Measurements from ENCODE around the gene PPP1R1C. TPM values are rescaled to one million over a fixed set of nuclear protein-coding genes. Genes with fewer than 3 reads are reported as not detected.

The PPP1R1C gene
- total RNA-seq, 2 donors from 2014 or later: 7.3 TPM; not detected in 1

DNA sequence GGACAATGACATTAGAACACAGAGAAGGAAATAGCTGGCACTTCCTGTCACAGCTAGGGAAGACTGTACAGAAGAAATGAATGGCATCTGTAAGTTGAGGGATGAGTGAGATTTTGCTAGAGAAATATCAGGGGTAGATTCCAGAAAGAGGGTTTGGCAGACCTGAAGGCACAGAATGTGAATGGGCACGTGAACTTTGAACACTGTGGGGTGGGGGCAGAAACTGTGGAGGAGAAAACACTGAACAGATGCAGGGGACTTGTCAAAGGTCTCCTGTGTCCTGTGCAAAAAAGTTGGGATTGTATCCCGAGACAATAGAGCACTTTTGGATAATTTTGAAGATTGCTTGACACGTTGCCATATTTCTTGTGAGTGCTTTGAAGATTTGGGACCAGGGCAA lies 88.0 kb downstream of the PPP1R1C start:
- no peak for ATAC-seq
- no peaks in the 10 kb centered on the region for H3K27me3 ChIP-seq
- H3K27ac ChIP-seq: no peak overlapping the region
- H3K4me3 ChIP-seq: no peak overlapping the region
- DNase-seq: no peak
- WGBS, 2 donors: 78 to 90% methylated on average over 3 of the region's 3 CpGs
- no peaks in the 10 kb centered on the region for H3K36me3 ChIP-seq (replicated peaks in 1 of 2; ENCODE audit: insufficient read depth in 1 of 2, low read depth in 2 of 2)
- H3K4me1 ChIP-seq: peaks cover 7% of the 10 kb centered on the region
- intact Hi-C loops (cut with DNase I): loop anchor here (5.0 kb wide), 1 partner anchor 336 kb away; no protein-coding TSS in a partner anchor
- H3K9me3 ChIP-seq: no peaks in the 10 kb centered on the region
- TF ChIP-seq, protein P1, sequence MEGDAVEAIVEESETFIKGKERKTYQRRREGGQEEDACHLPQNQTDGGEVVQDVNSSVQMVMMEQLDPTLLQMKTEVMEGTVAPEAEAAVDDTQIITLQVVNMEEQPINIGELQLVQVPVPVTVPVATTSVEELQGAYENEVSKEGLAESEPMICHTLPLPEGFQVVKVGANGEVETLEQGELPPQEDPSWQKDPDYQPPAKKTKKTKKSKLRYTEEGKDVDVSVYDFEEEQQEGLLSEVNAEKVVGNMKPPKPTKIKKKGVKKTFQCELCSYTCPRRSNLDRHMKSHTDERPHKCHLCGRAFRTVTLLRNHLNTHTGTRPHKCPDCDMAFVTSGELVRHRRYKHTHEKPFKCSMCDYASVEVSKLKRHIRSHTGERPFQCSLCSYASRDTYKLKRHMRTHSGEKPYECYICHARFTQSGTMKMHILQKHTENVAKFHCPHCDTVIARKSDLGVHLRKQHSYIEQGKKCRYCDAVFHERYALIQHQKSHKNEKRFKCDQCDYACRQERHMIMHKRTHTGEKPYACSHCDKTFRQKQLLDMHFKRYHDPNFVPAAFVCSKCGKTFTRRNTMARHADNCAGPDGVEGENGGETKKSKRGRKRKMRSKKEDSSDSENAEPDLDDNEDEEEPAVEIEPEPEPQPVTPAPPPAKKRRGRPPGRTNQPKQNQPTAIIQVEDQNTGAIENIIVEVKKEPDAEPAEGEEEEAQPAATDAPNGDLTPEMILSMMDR (IDR thresholded peaks at IDR 0.05): no peak
- no peak for TF ChIP-seq POLR2A (IDR thresholded peaks at IDR 0.05)

DNA sequence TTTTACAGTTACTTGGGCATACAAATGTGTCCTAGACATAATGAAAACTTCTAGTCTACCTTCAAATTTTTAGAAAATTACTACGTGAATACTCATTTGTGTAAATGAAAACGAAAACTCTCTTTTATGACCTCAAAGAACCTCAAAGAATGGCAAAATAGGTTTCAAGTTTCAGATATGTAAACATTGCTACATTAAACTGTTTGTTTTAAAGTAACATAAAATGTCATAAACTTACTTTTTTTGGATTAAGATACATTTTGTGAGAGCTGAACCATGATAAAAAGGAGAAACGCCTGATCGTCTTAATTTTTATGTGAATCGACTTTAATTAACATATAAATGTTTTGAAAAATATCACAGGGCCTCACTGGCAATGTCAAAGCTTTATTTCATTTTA lies 91.4 kb downstream of the PPP1R1C start:
- 64 to 66% methylated on average over 5 of the region's 5 CpGs for WGBS, 2 donors
- Histone ChIP-seq H3K27me3 (no peaks in the 10 kb centered on the region), H3K36me3 (replicated peaks in 1 of 2; ENCODE audit: insufficient read depth in 1 of 2, low read depth in 2 of 2) (no peaks in the 10 kb centered on the region), H3K9me3 (no peaks in the 10 kb centered on the region), H3K4me3 (no peak overlapping the region), H3K27ac (no peak overlapping the region), H3K4me1 (peaks cover 7% of the 10 kb centered on the region)
- no peak for ATAC-seq
- intact Hi-C loops (cut with DNase I): no loop called here
- TF ChIP-seq POLR2A (IDR thresholded peaks at IDR 0.05): no peak
- TF ChIP-seq, protein P1 (IDR thresholded peaks at IDR 0.05): no peak
- no peak for DNase-seq

DNA sequence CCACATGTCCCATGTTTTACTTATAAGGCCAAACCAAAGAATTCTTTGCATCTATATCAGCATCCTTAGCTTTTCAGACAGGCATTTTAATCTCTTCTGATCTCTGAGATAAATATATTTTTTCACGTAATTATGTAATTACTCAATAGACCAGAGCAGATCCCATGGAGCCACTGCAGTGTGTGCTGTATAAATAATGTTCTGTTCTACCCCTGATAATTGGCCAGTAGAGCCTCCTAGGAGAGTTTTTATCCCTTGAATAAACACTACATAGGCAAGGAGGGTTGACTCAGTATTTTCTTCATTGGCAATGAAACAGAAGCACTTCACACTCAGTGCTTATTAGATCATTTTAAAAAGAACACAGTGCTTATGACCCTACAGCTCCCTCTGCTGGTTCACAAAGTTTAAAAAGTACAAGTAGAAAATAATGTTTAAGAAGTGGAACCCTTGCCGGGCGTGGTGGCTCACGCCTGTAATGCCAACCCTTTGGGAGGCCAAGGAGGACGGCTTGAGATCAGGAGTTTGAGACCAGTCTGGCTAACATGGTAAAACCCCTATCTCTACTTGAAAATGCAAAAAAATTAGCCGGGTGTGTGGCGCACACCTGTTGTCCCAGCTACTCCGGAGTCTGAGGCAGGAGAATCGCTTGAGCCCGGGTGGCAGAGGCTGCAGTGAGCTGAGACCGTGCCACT lies 91.9 kb downstream of the PPP1R1C start:
- no peaks in the 10 kb centered on the region for H3K9me3 ChIP-seq
- 31 to 46% methylated on average over 11 of the region's 11 CpGs for WGBS, 2 donors
- TF ChIP-seq, protein P1 (IDR thresholded peaks at IDR 0.05): peak; percentile 46 to 87 (median 77)
- TF ChIP-seq POLR2A (IDR thresholded peaks at IDR 0.05): no peak
- no peaks in the 10 kb centered on the region for H3K27me3 ChIP-seq
- ATAC-seq (peak; percentile 98), DNase-seq (peak; percentile 41 to 73 (median 54))
- H3K4me1 ChIP-seq: peaks cover 7% of the 10 kb centered on the region
- H3K36me3 ChIP-seq (replicated peaks in 1 of 2; ENCODE audit: insufficient read depth in 1 of 2, low read depth in 2 of 2): no peaks in the 10 kb centered on the region
- H3K4me3 ChIP-seq: no peak overlapping the region
- intact Hi-C loops (cut with DNase I): no loop called here
- H3K27ac ChIP-seq: no peak overlapping the region

- no peak for TF ChIP-seq POLR2A (IDR thresholded peaks at IDR 0.05)
- TF ChIP-seq, protein P1 (IDR thresholded peaks at IDR 0.05): no peak
- Histone ChIP-seq H3K4me3 (no peak overlapping the region), H3K27me3 (no peaks in the 10 kb centered on the region), H3K4me1 (peaks cover 7% of the 10 kb centered on the region), H3K9me3 (no peaks in the 10 kb centered on the region), H3K36me3 (replicated peaks in 1 of 2; ENCODE audit: insufficient read depth in 1 of 2, low read depth in 2 of 2) (no peaks in the 10 kb centered on the region), H3K27ac (no peak overlapping the region)
- 57 to 68% methylated on average over 3 of the region's 3 CpGs for WGBS, 2 donors
- ATAC-seq (no peak), DNase-seq (no peak)
- intact Hi-C loops (cut with DNase I): no loop called here
These were observed 93.4 kb downstream of the PPP1R1C start for GRCh38 chr2:182078988-182079602.
